A549 treated with GW870086 at 1 μM for 4 hours (cell line): ENCODE results near the gene AAMP. TPM values are rescaled to one million over a fixed set of nuclear protein-coding genes. Genes with fewer than 3 reads are reported as not detected.

ENCODE experiments used
- total RNA-seq: library from RNA; stranded (reverse); fragments of 200-300 nt; extraction: Qiagen RNA extraction; gene quantifications from 5 replicates; pipeline ENCODE4 v1.2.3, GENCODE V29; 2022; ENCODE audit warnings: low read depth

The AAMP gene, protein sequence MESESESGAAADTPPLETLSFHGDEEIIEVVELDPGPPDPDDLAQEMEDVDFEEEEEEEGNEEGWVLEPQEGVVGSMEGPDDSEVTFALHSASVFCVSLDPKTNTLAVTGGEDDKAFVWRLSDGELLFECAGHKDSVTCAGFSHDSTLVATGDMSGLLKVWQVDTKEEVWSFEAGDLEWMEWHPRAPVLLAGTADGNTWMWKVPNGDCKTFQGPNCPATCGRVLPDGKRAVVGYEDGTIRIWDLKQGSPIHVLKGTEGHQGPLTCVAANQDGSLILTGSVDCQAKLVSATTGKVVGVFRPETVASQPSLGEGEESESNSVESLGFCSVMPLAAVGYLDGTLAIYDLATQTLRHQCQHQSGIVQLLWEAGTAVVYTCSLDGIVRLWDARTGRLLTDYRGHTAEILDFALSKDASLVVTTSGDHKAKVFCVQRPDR
- total RNA-seq, result 124 to 170 TPM (median 127 TPM) in 5 replicates

GRCh38 chr2:218269900-218270720, at the start of gene AAMP, which contains the start of gene PNKD:
Gene AAMP (minus strand): TSS chr2:218270137. CDS start chr2:218270086, 51 bp downstream.
Gene PNKD (plus strand): TSS chr2:218270519. CDS start chr2:218270536, 17 bp downstream.

DNA sequence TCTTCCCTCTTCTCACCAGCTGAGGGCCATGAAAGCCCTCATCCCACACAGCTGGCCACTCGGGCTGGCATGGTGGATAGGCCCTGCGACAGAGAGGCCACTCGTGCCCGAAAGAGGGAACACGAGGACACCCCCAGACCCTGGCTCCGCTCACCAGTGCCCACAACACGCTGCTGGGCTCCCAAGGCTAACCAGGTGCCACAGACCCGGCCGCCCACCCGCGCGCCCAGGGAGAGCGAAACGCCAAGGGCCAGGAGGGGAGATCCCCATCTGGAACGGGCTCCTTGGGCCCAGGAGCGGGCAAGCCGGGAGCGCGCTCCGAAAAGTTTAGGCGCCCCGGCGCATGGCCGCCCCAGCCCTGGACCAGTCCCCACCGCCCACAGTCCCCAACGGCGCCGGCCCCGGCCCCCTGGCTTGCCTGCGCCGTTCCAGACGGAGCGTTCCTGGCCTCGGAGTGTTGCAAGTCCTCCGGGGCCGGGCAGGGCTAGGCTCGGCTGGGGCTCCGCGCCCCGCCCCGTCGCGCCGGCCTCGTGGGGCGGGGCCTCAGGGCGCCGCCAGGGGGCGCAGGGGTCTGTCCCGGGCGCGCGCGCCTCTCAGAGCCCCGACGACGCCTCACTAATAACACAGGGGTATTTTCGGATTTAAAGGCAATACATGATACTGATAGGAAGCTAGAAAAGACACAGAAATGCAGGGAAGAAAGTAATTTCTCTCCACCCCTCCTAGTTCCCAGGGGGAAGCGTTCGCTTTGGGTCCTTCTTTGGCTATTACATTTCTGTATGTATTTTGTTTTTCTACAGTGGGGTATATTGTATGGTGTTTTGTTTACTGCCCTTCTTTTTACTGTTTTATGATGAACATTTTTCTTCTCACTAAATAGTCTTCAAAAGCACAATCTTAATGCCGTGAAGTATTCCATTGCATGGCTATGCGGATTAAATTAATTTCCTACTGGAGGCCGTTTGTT, 22.4 kb upstream of the AAMP start, which contains the start of gene TMBIM1:
Gene TMBIM1 (minus strand): TSS at position 456 of the 967 bp plus-strand sequence. CDS start 10,362 bp downstream, outside the sequence.

GRCh38 chr2:218260742-218261422, 9.1 kb downstream of the AAMP start, which contains the start of gene GPBAR1:
Gene GPBAR1 (plus strand): TSS chr2:218261015. CDS start chr2:218262725, 1,710 bp downstream.

GRCh38 chr2:218216674-218217359, 53.1 kb downstream of the AAMP start, which contains the start of gene ARPC2:
Gene ARPC2 (plus strand): TSS chr2:218217189. CDS start chr2:218217471, 282 bp downstream.

Other genes starting within 250 kb of the AAMP start
- gene RUFY4, start 200.9 kb downstream of the AAMP start, total RNA-seq, result 0.23 TPM in 1 of 5 replicates, not detected in the others
- not detected in 5 replicates for gene CXCR2, start 144.1 kb downstream of the AAMP start, total RNA-seq
- not detected in 5 replicates for gene CXCR1, start 103.2 kb downstream of the AAMP start, total RNA-seq
- gene ARPC2, start 52.9 kb downstream of the AAMP start, total RNA-seq, result 280 to 308 TPM (median 303 TPM) in 5 replicates
- gene GPBAR1, start 9.1 kb downstream of the AAMP start, total RNA-seq, result 0.19 to 0.42 TPM (median 0.23 TPM) in 5 replicates
- gene PNKD, start 382 bp upstream of the AAMP start, total RNA-seq, result 65.3 to 73.6 TPM (median 72.8 TPM) in 5 replicates
- 132 to 147 TPM (median 139 TPM) in 5 replicates for gene TMBIM1, start 22.4 kb upstream of the AAMP start, total RNA-seq
- gene CATIP, start 86.7 kb upstream of the AAMP start, total RNA-seq, result not detected in 5 replicates
- gene SLC11A1, start 112.1 kb upstream of the AAMP start, total RNA-seq, result 0.10 to 0.26 TPM (median 0.19 TPM) in 5 replicates
- gene CTDSP1, start 129.7 kb upstream of the AAMP start, total RNA-seq, result 54.7 to 75.2 TPM (median 72.4 TPM) in 5 replicates
- gene VIL1, start 149.0 kb upstream of the AAMP start, total RNA-seq, result 0.08 to 0.68 TPM (median 0.27 TPM) in 5 replicates